A673 (cell line): ENCODE measurements around the gene SUMO1. TPM values are rescaled to one million over a fixed set of nuclear protein-coding genes. Genes with fewer than 3 reads are reported as not detected.
A peak's percentile ranks its signal among the peaks of the same experiment; 100 is the strongest.

Source experiments
- BruUV-seq: library from RNA; stranded (reverse); fragments of 400-500 nt; replicated peaks from 2 replicates; lab custom pipeline; 2021; lab: Mats Ljungman, UMichigan
- CTCF ChIA-PET: fragments of 300-600 bp; sonication (Branson Sonifier 250); formaldehyde crosslinking; loops from one replicate; lab custom pipeline; 2022; ENCODE audit warnings: antibody characterized with exemption; lab: Charles Lee
- POLR2A ChIA-PET: fragments of 300-600 bp; sonication (Branson Sonifier 250); formaldehyde crosslinking; loops from one replicate; lab custom pipeline; 2022; ENCODE audit warnings: antibody characterized with exemption; ENCODE audit not compliant: low non-redundant PET; lab: Charles Lee
- DNase-seq: peaks from one replicate; pipeline ENCODE4 v3.0.0-alpha.2; 2015; ENCODE audit warnings: low spot score
- H3K27ac ChIP-seq: fragments of 200-600 bp; sonication (generic); 2 replicates; pipeline ENCODE4 v1.5.1; 2016; ENCODE audit warnings: mixed run types, low read depth, mild to moderate bottlenecking, mixed read lengths, antibody characterized with exemption, low read length; ENCODE audit not compliant: poor library complexity, severe bottlenecking
- H3K27me3 ChIP-seq: fragments of 200-600 bp; sonication (generic); replicated peaks from 2 replicates; pipeline ENCODE4 v1.6.1; 2017; ENCODE audit warnings: mixed run types, low read depth, mild to moderate bottlenecking, mixed read lengths, antibody characterized with exemption, low read length; ENCODE audit not compliant: insufficient read depth, poor library complexity
- H3K36me3 ChIP-seq: fragments of 200-600 bp; sonication (generic); 2 replicates; pipeline ENCODE4 v1.6.1; 2016; ENCODE audit warnings: mixed run types, mild to moderate bottlenecking, mixed read lengths, antibody characterized with exemption, low read length; ENCODE audit not compliant: insufficient read depth, poor library complexity, severe bottlenecking
- H3K4me1 ChIP-seq: fragments of 200-600 bp; sonication (generic); 2 replicates; pipeline ENCODE4 v1.6.1; 2017; ENCODE audit warnings: mixed run types, mild to moderate bottlenecking, mixed read lengths, antibody characterized with exemption, low read length; ENCODE audit not compliant: insufficient read depth, poor library complexity, severe bottlenecking
- H3K4me3 ChIP-seq: fragments of 200-600 bp; sonication (generic); 2 replicates; pipeline ENCODE4 v1.5.1; 2016; ENCODE audit warnings: low read depth, mixed run types, mild to moderate bottlenecking, mixed read lengths, low read length; ENCODE audit not compliant: poor library complexity, severe bottlenecking
- H3K9me3 ChIP-seq: fragments of 200-600 bp; sonication (generic); 2 replicates; pipeline ENCODE4 v1.6.1; 2016; ENCODE audit warnings: mixed run types, low read depth, mild to moderate bottlenecking, mixed read lengths, antibody characterized with exemption, low read length; ENCODE audit not compliant: poor library complexity, severe bottlenecking
- EZH2 ChIP-seq: fragments of 200-600 bp; sonication (generic); IDR thresholded peaks from 2 replicates; pipeline ENCODE4 v1.6.1; 2017; ENCODE audit warnings: borderline replicate concordance, low read depth, mild to moderate bottlenecking, mixed read lengths, antibody characterized with exemption, low read length; ENCODE audit not compliant: poor library complexity, severe bottlenecking
- intact Hi-C: fragments of 100-400 bp; cut with micrococcal nuclease; formaldehyde crosslinking; loops from one replicate; pipeline ENCODE4 v1.10.0; 2022; ENCODE audit not compliant: unreplicated experiment
- total RNA-seq: library from RNA; stranded (reverse); gene quantifications from 2 replicates; pipeline ENCODE4 v1.2.3, GENCODE V29; 2021
- TF ChIP-seq, protein P1 (sequence below): fragments of 300-800, 200-600 bp; sonication (generic); conservative IDR thresholded peaks from 2 replicates; pipeline ENCODE4 v1.5.1; 2017; ENCODE audit warnings: low read depth, mild to moderate bottlenecking, antibody characterized with exemption, low read length, moderate library complexity, mixed read lengths

SUMO1 gene
- total RNA-seq, 1 experiment from 2014 or later = 166 TPM

- POLR2A ChIA-PET = interaction anchor here (0.7 kb wide), 1 partner anchor 400 kb away, joined by 3 read pairs; no protein-coding TSS in a partner anchor
- TF ChIP-seq, protein P1, sequence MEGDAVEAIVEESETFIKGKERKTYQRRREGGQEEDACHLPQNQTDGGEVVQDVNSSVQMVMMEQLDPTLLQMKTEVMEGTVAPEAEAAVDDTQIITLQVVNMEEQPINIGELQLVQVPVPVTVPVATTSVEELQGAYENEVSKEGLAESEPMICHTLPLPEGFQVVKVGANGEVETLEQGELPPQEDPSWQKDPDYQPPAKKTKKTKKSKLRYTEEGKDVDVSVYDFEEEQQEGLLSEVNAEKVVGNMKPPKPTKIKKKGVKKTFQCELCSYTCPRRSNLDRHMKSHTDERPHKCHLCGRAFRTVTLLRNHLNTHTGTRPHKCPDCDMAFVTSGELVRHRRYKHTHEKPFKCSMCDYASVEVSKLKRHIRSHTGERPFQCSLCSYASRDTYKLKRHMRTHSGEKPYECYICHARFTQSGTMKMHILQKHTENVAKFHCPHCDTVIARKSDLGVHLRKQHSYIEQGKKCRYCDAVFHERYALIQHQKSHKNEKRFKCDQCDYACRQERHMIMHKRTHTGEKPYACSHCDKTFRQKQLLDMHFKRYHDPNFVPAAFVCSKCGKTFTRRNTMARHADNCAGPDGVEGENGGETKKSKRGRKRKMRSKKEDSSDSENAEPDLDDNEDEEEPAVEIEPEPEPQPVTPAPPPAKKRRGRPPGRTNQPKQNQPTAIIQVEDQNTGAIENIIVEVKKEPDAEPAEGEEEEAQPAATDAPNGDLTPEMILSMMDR = peak; percentile 89
- no peak for TF ChIP-seq EZH2
- no TSS peak for BruUV-seq
Observed at GRCh38 chr2:202178346-202178958, 59.9 kb downstream of the SUMO1 start.

DNA sequence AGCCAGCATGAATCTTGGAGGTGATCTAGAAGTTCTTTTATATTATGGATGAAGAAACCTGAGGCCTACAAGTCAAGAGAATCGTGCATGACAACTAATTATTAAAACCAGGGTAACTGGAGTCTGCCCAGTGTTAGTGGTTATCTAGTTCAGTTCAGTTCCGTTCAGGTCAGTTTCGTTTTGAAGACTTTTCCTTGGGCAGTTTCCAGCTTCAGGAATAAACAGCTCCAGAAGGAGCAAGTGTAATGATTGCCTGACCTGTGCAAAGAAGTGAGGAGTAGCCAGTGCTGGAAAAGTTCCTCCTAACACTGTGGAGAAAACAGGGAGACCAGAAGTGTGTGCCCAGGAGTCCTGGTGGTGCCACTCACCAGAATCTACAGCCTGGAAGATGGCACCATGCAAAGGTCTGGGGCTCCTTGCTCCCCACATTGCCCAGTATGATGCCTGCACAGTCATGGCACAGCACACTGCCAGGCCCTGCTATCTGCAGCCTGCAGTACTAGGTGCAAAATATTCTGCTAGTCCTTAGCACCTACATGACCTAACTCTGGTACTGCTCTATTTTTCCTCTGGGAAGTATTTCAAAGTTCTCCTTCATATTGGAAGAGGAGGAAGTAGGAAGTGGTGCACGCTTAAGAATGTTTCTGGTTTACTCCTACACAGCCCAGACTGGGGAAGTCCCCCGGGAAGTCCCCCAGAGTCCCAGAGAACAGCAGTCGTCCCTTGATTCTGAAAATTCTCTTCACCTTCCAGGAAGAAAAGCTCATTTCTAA lies 65.8 kb downstream of the SUMO1 start:
- H3K27ac ChIP-seq = no peak overlapping the region
- intact Hi-C loops = loop anchor here (5.0 kb wide), 1 partner anchor 70 kb away; no protein-coding TSS in a partner anchor
- DNase-seq = no peak
- H3K4me3 ChIP-seq = no peak overlapping the region
- BruUV-seq = no TSS peak
- ChIA-PET CTCF (no interaction called here), POLR2A (no interaction called here)
- H3K36me3 ChIP-seq = no peaks in the 10 kb centered on the region
- H3K27me3 ChIP-seq = no peaks in the 10 kb centered on the region
- no peaks in the 10 kb centered on the region for H3K9me3 ChIP-seq
- no peak for TF ChIP-seq EZH2
- peaks cover 7% of the 10 kb centered on the region for H3K4me1 ChIP-seq

More at GRCh38 chr2:202178346-202178958, 59.9 kb downstream of the SUMO1 start:
- intact Hi-C loops = loop anchor here (1.0 to 5.0 kb wide), 6 partner anchors 142 to 941 kb away; no protein-coding TSS in a partner anchor
- Histone ChIP-seq H3K27me3 (no peaks in the 10 kb centered on the region), H3K27ac (no peak overlapping the region), H3K4me3 (no peak overlapping the region), H3K36me3 (no peaks in the 10 kb centered on the region), H3K9me3 (no peaks in the 10 kb centered on the region), H3K4me1 (no peaks in the 10 kb centered on the region)
- DNase-seq = peak; percentile 83
- CTCF ChIA-PET = interaction anchor here (0.9 to 2.8 kb wide), 2 partner anchors 290 to 318 kb away, joined by 3 to 7 read pairs; no protein-coding TSS in a partner anchor

DNA sequence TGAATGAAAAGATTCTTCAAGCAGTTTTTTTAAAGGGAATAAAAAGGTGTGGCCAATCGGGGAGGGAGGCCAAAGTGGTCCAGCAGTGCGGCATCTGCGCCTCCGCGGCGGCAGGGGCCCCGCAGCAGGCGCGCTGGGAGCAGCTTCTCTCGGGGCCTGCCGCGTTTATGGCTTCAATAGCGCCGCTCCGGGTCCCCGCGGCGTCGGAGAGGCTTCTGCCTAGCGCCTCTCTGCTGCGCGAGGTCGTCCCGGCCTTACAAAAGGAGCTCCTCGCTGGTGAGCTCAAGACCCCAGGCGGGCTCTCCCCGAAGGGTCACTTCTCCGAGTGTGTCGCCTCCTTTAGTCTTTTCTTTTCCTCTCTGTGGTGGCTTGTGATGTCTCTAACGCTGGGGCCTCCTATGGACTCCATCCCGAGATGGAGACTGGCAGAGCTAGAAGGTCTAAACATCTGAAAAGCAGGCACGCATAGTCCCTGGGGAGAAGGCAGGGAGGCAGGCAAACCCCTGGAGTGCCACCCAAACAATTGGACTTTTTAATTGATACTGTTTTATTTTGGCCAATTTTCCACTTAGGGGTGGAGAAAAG lies 67.1 kb downstream of the SUMO1 start:
- H3K4me3 ChIP-seq = peak overlapping the region; percentile 23

More for the DNA sequence above, 67.1 kb downstream of the SUMO1 start:
- no peaks in the 10 kb centered on the region for H3K9me3 ChIP-seq
- H3K27ac ChIP-seq = no peak overlapping the region
- H3K27me3 ChIP-seq = no peaks in the 10 kb centered on the region
- POLR2A ChIA-PET = no interaction called here
- peaks cover 7% of the 10 kb centered on the region for H3K4me1 ChIP-seq
- no TSS peak for BruUV-seq
- TF ChIP-seq EZH2 = no peak
- TF ChIP-seq, protein P1 = 0 out of 2 replicates have a peak, but pooled peaks have one; percentile 15
- H3K36me3 ChIP-seq = no peaks in the 10 kb centered on the region
- peak; percentile 64 for DNase-seq
- intact Hi-C loops = loop anchor here (5.0 kb wide), 1 partner anchor 69 kb away; no protein-coding TSS in a partner anchor
- CTCF ChIA-PET = interaction anchor here (0.7 kb wide), 1 partner anchor 122 kb away, joined by 6 read pairs; no protein-coding TSS in a partner anchor
